Fibroblast of the aortic adventitia (primary cell): Measurements from ENCODE around the gene PFDN4. TPM values are rescaled to one million over a fixed set of nuclear protein-coding genes. Genes with fewer than 3 reads are reported as not detected.

Experiments
- DNase-seq: peaks from one replicate; pipeline ENCODE4 v3.0.0-alpha.2; 2010; ENCODE audit warnings: low read depth
- H3K4me3 ChIP-seq: 2 replicates; pipeline ENCODE4 v1.5.1; 2011; ENCODE audit warnings: low read depth, mild to moderate bottlenecking, control low read depth, low read length, moderate library complexity
- CTCF ChIP-seq: IDR thresholded peaks from 2 replicates; pipeline ENCODE4 v1.5.1; 2011; ENCODE audit warnings: mild to moderate bottlenecking, low read length, control low read depth, inconsistent platforms; ENCODE audit not compliant: insufficient read depth
- total RNA-seq: library from RNA; depleted of rRNA; stranded (reverse); fragments of >200 nt; gene quantifications from 2 replicates; pipeline ENCODE4 v1.2.3, GENCODE V29; 2012; ENCODE audit warnings: low replicate concordance

The PFDN4 gene
- total RNA-seq, 1 donor, result 149 TPM

DNA sequence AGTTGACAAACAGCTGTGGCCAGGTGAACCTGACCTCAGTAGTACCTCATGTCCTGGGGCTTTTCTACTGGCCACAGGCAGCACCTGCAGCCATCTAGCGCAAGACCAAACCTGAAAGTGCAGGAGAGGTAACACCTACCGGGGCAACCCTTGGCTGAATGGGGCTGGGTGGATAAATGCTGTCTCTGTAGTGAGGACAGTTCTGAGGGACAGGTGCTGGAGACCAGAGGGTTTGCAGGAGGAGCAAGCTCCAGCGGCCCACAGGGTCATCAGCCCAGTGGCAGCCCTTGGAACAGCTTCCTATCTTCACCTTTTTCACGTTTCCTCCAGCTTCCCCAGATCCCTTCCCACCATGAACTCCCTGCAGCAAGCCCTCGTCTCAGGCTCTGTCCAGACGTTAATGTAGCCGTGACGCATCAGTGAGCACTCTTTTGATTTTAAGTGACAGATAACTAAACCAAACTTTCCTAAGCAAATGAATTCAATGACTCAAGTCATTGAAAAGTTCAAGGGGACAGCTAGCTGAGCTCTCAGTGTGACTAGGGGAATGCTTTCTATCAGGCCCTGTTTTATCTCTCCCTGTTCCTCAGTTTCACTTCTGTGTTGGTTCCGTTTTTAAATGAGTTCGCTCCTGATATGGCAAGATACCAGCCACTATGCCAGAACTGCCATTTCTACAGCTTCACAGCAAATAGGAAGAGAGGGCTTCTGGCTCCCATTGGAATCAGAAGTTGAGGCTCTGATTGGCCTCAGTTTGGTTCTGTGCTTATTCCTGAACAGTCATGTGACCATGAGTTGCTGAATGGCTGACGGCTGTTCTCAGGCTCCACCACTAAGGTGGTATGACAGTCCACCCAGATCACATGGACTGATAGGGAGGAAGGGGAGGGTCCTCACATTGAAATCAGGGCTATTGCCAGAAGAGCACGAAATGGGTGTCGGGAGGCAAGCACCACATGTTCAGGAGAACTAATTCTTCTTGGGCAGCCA lies 12.1 kb upstream of the PFDN4 start:
- no peak for DNase-seq
- H3K4me3 ChIP-seq, result no peak overlapping the region
- no peak for TF ChIP-seq CTCF

DNA sequence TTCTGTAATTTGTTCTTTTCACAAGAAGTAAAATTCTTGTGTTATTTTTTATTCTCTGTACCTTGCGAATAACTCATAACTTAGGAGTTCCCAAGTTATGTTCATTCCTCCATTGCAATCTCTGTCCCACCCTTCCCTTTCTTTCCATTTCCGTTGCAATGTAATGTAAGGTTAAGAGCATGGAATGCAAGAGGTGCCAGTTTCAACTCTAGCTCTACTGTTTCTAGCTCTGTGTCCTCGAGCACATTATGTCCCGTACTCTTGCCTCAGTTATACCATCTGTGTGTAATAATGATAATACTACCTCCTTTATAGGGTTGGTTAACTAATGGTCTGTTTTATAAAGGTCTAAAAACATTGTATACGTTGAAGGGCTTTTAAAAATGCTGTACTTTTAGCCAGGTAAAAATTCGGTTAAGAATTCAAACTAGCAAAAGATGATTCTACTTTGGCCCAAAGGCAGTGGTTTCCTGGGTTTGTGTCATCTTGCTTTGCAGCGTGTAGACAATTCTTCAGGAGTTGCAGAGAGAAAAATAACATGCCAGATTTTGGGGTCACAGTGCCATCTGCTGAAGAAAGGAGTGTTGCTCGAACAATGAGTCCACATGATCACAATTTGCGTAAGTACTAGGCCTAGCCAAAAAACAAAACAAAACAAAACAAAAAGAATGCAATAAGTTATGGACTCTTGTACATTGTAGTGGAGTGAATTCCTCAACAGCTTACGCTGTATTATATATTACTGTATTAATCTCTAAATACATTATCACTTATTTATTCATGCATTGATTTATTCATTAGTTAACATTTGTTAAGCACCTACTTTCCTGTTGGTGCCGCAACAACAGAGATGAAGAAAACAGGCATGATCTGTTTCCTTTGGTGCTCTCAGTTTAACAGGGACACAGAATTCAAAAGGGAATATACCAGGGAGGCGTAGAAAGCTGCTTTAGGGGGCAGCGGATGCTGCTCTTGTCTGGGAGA lies 10.0 kb upstream of the PFDN4 start:
- H3K4me3 ChIP-seq, result no peak overlapping the region
- DNase-seq, result peak; percentile 72
- TF ChIP-seq CTCF, result peak; percentile 35

DNA sequence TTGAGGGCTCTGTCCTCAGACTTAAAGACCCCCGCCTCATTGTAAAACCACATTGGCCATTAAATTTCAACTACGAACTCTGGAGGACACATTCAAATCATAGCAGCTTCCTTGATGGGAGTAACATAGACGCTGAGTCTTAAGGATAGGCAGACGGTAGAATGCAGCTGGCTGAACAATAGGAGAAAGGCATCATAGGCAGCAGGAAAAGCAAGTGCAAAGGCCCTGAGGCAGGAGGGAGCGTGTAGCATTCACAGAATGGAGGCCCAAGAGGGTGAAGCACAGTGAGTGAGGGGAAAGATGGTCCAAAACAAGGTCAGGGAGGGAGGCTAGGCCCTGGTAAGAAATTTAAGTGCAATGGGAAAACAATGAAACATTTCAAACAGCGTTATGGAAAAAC lies 8.6 kb upstream of the PFDN4 start:
- H3K4me3 ChIP-seq, result no peak overlapping the region
- no peak for DNase-seq
- no peak for TF ChIP-seq CTCF

GRCh38 chr20:54199721-54200176 lies 8.1 kb upstream of the PFDN4 start:
- peak; percentile 85 for DNase-seq
- no peak overlapping the region for H3K4me3 ChIP-seq
- TF ChIP-seq CTCF, result peak; percentile 94

DNA sequence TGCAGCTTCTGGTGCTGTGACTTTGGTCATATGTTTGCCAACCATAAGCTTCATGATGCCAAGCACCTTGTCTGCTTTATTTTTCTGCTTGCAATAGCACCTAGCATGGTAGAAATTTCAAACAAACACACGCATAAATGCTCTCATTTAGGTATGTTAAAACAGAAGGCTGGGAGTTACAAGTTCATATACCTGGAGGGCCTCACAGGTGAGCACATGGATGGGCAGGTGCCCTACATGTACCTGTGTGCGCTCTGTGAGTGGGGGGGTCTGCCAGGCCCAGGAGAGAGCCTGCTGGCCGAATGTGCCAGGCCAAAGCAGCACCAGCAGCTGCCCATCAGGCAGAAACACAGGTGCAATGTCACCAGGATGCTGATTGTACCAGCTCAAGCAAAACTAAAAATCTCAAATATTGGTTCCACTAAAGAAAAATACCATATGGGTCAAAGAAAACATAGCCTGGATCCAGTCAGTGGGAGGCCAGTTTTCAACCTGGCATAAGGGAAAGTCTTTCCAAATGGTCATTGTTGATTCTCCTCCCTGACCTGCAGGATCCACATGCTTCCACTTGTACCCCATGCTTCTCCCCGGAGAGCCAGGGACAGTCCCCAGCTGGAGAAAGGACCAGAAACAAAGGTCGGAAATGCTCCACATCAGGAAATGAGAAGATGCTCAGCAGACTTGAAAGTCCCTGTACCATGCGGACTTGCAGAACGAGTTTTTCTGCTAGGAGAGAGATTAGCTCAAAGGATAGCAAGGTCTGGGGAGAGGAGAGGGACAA lies 7.2 kb upstream of the PFDN4 start:
- TF ChIP-seq CTCF, result no peak
- no peak overlapping the region for H3K4me3 ChIP-seq
- no peak for DNase-seq
